Neural cell (in vitro differentiated cells): ENCODE measurements around the gene RPL7L1.

Experiments
- CTCF ChIP-seq: fragments of 450-650 bp; IDR thresholded peaks from 2 replicates; pipeline ENCODE4 v1.5.1; 2014; ENCODE audit warnings: antibody characterized with exemption, mild to moderate bottlenecking, moderate library complexity; ENCODE audit not compliant: poor library complexity, severe bottlenecking
- EZH2 ChIP-seq: fragments of 200-600, 300-800 bp; shearing (Covaris generic), sonication (generic); IDR thresholded peaks from 2 replicates; pipeline ENCODE4 v1.6.1; 2014; ENCODE audit warnings: antibody characterized with exemption, low read length, borderline replicate concordance, mild to moderate bottlenecking; ENCODE audit not compliant: insufficient read depth, poor library complexity, severe bottlenecking
- POLR2AphosphoS5 ChIP-seq: IDR thresholded peaks from 2 replicates; pipeline ENCODE4 v1.6.1; 2012
- RAD21 ChIP-seq: fragments of 450-650 bp; conservative IDR thresholded peaks from 2 replicates; pipeline ENCODE4 v1.6.1; 2014; ENCODE audit warnings: antibody characterized with exemption, mild to moderate bottlenecking, moderate library complexity

- no peak for TF ChIP-seq CTCF
- TF ChIP-seq POLR2AphosphoS5 = no peak
- no peak for TF ChIP-seq EZH2
- no peak for TF ChIP-seq RAD21
Measured at GRCh38 chr6:42870145-42870936, 9.1 kb upstream of the RPL7L1 start.
